Uterine smooth muscle cell (primary cell): ENCODE measurements around the gene NID2. TPM values are rescaled to one million over a fixed set of nuclear protein-coding genes. Genes with fewer than 3 reads are reported as not detected.

Experiments
- total RNA-seq: library from RNA; depleted of rRNA; stranded (reverse); fragments of >200 nt; gene quantifications from 2 replicates; pipeline ENCODE4 v1.2.3, GENCODE V29; 2014

Gene NID2, protein sequence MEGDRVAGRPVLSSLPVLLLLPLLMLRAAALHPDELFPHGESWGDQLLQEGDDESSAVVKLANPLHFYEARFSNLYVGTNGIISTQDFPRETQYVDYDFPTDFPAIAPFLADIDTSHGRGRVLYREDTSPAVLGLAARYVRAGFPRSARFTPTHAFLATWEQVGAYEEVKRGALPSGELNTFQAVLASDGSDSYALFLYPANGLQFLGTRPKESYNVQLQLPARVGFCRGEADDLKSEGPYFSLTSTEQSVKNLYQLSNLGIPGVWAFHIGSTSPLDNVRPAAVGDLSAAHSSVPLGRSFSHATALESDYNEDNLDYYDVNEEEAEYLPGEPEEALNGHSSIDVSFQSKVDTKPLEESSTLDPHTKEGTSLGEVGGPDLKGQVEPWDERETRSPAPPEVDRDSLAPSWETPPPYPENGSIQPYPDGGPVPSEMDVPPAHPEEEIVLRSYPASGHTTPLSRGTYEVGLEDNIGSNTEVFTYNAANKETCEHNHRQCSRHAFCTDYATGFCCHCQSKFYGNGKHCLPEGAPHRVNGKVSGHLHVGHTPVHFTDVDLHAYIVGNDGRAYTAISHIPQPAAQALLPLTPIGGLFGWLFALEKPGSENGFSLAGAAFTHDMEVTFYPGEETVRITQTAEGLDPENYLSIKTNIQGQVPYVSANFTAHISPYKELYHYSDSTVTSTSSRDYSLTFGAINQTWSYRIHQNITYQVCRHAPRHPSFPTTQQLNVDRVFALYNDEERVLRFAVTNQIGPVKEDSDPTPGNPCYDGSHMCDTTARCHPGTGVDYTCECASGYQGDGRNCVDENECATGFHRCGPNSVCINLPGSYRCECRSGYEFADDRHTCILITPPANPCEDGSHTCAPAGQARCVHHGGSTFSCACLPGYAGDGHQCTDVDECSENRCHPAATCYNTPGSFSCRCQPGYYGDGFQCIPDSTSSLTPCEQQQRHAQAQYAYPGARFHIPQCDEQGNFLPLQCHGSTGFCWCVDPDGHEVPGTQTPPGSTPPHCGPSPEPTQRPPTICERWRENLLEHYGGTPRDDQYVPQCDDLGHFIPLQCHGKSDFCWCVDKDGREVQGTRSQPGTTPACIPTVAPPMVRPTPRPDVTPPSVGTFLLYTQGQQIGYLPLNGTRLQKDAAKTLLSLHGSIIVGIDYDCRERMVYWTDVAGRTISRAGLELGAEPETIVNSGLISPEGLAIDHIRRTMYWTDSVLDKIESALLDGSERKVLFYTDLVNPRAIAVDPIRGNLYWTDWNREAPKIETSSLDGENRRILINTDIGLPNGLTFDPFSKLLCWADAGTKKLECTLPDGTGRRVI (N-terminal part only)
- total RNA-seq = 84.8 and 133 TPM in 2 replicates

GRCh38 chr14:52068615-52069306, at the start of gene NID2:
Gene NID2 (minus strand): TSS chr14:52069059. CDS start chr14:52068994, 65 bp downstream.

DNA sequence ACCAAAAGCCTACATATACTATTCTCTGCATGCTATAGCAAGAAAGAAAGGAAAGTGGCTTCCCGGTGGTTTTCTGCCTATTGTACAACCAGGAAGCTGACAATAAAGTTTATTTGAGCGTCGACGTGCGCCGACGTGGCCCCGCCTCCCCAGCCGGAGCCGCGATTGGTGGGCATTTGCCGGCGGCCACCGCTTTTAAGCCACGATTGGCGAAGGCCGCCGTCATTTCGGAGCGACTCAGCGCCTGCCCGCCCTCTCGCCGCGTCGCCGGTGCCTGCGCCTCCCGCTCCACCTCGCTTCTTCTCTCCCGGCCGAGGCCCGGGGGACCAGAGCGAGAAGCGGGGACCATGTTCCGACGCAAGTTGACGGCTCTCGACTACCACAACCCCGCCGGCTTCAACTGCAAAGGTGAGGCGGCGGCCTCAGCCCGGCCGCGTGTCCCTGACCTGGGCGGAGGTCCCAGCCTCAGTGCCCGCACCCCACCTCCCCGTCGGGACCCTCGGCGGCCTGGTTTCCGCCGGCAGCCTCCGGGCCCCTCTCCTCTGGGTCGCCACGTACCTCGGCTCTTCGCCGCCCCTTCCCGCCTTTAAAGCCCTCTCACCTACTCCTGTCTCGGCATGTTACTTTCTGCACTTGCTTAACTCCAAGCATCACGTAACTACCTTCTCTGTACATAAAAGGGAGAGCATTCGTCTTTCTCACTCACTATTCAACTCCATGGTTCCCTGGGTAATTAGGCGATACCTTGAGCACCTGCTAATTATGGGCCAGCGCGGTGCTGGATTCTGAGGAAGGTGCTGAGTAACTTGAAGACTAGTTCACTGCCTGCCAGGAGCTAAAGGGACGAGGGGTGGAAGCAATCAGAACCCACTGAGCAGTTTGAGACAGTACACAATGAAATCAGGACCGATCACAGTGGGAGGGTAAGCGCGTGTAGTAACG, 79.3 kb downstream of the NID2 start, which contains the start of gene RTRAF:
Gene RTRAF, plus strand, starts transcription at position 254 of the 942 bp plus-strand sequence. Its CDS starts 94 bp downstream, at position 348.

Other genes starting within 250 kb of the NID2 start
- gene GNG2, start 208.4 kb downstream of the NID2 start, total RNA-seq = 12.6 and 26.6 TPM in 2 replicates
- gene RTRAF, start 79.5 kb downstream of the NID2 start, total RNA-seq = 78.1 and 109 TPM in 2 replicates
- gene PTGDR, start 198.6 kb upstream of the NID2 start, total RNA-seq = under 0.01 and 0.22 TPM in 2 replicates
- 17.5 and 22.9 TPM in 2 replicates for gene PTGER2, start 245.3 kb upstream of the NID2 start, total RNA-seq